ENCODE results near the gene IFT81. TPM values are rescaled to one million over a fixed set of nuclear protein-coding genes. Genes with fewer than 3 reads are reported as not detected.

The IFT81 gene
- polyA plus RNA-seq, 1 experiment = 6.6 TPM

DNA sequence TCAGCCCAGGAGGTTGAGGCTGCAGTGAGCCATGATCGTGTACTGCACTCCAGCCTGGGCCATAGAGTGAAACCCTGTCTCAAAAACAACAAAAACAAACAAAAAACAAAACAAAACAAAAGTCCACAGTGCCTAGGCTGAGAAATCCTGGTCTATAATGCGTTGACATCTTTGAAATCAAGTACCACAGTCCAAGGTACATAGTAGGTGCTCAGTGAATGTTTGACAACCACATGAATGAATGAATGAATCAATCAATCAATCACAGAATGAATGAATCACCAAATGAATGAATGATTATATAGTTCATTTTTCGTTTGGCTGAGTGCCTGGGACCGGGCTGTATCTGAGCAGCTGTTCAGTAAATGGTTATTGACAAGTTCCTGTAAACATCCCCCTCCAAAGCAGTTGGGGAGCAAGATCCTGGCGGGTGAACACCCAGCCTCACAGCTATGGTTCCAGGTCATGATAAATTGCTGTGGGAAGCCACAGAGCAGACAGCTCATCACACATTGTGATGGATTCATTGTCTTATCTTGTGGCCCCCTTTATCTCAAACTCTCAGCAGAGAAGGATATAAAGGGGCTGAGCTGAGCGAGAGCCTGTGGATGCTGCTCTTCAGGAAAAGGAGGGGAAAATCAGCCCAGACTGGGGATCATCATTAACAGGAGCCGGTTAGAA is 30.4 kb upstream of the IFT81 start:
- ChIA-PET POLR2A (no interaction called here), CTCF (interaction anchor here (1.0 to 2.4 kb wide), 3 partner anchors 131 to 508 kb away, joined by 3 to 8 read pairs (median 4); no protein-coding TSS in a partner anchor)
- Histone ChIP-seq H3K36me3 (ENCODE audit: control insufficient read depth, insufficient read depth, low read length) (no peaks in the 10 kb centered on the region), H3K27me3 (ENCODE audit: control insufficient read depth, insufficient read depth, low read length) (peaks cover 3% of the 10 kb centered on the region; the same call in 1 of the 2 replicates), H3K4me3 (ENCODE audit: low read depth, low read length) (no peak overlapping the region)
- DNase-seq (ENCODE audit: low read depth) = no peak
- TF ChIP-seq, protein P1, sequence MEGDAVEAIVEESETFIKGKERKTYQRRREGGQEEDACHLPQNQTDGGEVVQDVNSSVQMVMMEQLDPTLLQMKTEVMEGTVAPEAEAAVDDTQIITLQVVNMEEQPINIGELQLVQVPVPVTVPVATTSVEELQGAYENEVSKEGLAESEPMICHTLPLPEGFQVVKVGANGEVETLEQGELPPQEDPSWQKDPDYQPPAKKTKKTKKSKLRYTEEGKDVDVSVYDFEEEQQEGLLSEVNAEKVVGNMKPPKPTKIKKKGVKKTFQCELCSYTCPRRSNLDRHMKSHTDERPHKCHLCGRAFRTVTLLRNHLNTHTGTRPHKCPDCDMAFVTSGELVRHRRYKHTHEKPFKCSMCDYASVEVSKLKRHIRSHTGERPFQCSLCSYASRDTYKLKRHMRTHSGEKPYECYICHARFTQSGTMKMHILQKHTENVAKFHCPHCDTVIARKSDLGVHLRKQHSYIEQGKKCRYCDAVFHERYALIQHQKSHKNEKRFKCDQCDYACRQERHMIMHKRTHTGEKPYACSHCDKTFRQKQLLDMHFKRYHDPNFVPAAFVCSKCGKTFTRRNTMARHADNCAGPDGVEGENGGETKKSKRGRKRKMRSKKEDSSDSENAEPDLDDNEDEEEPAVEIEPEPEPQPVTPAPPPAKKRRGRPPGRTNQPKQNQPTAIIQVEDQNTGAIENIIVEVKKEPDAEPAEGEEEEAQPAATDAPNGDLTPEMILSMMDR (IDR thresholded peaks at IDR 0.05; ENCODE audit: insufficient read depth, low read depth, low read length) = no peak

- Histone ChIP-seq H3K27me3 (ENCODE audit: control insufficient read depth, insufficient read depth, low read length) (no peaks in the 10 kb centered on the region), H3K4me3 (ENCODE audit: low read depth, low read length) (no peak overlapping the region), H3K36me3 (ENCODE audit: control insufficient read depth, insufficient read depth, low read length) (no peaks in the 10 kb centered on the region)
- ChIA-PET POLR2A (no interaction called here), CTCF (interaction anchor here (0.6 to 5.2 kb wide), 11 partner anchors 10 to 502 kb away, joined by 3 to 38 read pairs (median 4); no protein-coding TSS in a partner anchor)
- no peak for DNase-seq (ENCODE audit: low read depth)
- TF ChIP-seq, protein P1 (IDR thresholded peaks at IDR 0.05; ENCODE audit: insufficient read depth, low read depth, low read length) = peak; percentile 85
Observed at GRCh38 chr12:110100315-110100970, 23.7 kb upstream of the IFT81 start.

DNA sequence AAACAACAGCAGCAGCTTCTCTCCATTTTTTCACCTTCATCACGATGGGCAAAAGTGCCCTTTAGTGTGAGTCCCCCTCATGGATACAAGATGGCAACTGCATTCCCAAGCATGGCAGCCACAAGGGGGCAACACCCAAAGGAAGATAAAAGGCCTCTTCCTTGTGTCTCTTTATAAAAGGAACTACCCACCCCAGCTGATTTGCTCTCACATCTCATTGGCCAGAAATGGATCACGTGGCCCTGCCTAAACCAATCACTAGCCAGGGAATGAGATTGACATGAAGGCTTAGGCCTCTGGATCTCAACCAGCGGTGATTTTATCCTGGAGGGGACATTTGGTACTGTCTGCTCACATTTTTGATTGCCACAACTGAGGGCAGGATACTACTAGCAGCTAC is 21.9 kb upstream of the IFT81 start:
- H3K36me3 ChIP-seq (ENCODE audit: control insufficient read depth, insufficient read depth, low read length) = no peaks in the 10 kb centered on the region
- H3K4me3 ChIP-seq (ENCODE audit: low read depth, low read length) = no peak overlapping the region
- TF ChIP-seq, protein P1 (IDR thresholded peaks at IDR 0.05; ENCODE audit: insufficient read depth, low read depth, low read length) = peak; percentile 30; the same call in 1 of the 2 replicates
- no peaks in the 10 kb centered on the region for H3K27me3 ChIP-seq (ENCODE audit: control insufficient read depth, insufficient read depth, low read length)
- CTCF ChIA-PET = interaction anchor here (0.6 to 5.2 kb wide), 20 partner anchors 7 to 329 kb away, joined by 3 to 38 read pairs (median 4); no protein-coding TSS in a partner anchor
- POLR2A ChIA-PET = no interaction called here
- DNase-seq (ENCODE audit: low read depth) = no peak

- TF ChIP-seq, protein P1 (IDR thresholded peaks at IDR 0.05; ENCODE audit: insufficient read depth, low read depth, low read length) = no peak
- Histone ChIP-seq H3K4me3 (ENCODE audit: low read depth, low read length) (no peak overlapping the region), H3K27me3 (ENCODE audit: control insufficient read depth, insufficient read depth, low read length) (no peaks in the 10 kb centered on the region), H3K36me3 (ENCODE audit: control insufficient read depth, insufficient read depth, low read length) (no peaks in the 10 kb centered on the region)
- no peak for DNase-seq (ENCODE audit: low read depth)
- ChIA-PET POLR2A (interaction anchor here (0.6 to 0.7 kb wide), 3 partner anchors 9 to 322 kb away, joined by 3 to 4 read pairs (median 3); no protein-coding TSS in a partner anchor), CTCF (interaction anchor here (1.4 to 5.2 kb wide), 2 partner anchors 14 to 327 kb away, joined by 3 to 38 read pairs; no protein-coding TSS in a partner anchor)
Observed at GRCh38 chr12:110104188-110105094, 19.7 kb upstream of the IFT81 start.
